OCI-M2 (cell line): Measurements from ENCODE around the gene SNRNP70.

ENCODE experiments used
- DNase-seq: peaks from one replicate; lab custom pipeline; 2025; ENCODE audit not compliant: unreplicated experiment; lab: John Stamatoyannopoulos, UW

SNRNP70 gene

DNA sequence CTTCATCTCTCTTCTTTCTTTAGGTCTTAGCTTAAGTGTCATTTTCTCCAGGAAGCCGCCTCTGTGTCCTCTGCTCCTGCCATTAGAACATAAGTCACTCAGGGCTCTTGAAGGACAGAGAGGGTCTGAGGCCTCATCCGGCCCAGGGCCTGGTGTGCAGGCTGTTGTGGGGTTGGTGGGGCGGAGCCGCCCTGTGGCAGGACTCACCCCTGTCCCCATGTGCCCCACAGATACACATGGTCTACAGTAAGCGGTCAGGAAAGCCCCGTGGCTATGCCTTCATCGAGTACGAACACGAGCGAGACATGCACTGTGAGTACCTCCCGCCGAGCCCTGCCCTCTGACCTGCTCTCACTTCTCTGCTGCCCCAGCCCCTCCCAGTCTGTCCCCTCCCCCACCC, 15.9 kb downstream of the SNRNP70 start:
- DNase-seq: no peak

DNA sequence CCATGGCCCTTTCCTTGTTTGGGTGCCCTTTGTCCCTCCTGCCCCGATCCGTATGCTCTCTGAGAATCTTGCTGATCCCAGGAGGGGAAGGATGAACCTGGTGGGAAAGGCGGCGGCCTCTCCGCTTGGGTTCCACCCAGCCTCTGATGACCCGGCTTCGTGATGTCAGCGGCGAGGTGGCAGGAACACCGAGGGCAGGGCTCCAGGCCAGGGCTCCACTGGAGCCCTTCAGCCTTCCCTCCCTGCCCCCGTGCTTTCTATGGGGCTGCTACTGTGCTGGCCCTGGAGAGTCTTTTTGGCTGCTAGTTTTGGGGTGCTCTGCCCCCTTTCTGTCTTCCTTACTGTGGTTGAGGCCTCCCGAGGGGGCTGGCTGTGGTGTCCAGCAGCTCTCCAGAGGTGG, 17.1 kb downstream of the SNRNP70 start:
- DNase-seq: no peak

DNA sequence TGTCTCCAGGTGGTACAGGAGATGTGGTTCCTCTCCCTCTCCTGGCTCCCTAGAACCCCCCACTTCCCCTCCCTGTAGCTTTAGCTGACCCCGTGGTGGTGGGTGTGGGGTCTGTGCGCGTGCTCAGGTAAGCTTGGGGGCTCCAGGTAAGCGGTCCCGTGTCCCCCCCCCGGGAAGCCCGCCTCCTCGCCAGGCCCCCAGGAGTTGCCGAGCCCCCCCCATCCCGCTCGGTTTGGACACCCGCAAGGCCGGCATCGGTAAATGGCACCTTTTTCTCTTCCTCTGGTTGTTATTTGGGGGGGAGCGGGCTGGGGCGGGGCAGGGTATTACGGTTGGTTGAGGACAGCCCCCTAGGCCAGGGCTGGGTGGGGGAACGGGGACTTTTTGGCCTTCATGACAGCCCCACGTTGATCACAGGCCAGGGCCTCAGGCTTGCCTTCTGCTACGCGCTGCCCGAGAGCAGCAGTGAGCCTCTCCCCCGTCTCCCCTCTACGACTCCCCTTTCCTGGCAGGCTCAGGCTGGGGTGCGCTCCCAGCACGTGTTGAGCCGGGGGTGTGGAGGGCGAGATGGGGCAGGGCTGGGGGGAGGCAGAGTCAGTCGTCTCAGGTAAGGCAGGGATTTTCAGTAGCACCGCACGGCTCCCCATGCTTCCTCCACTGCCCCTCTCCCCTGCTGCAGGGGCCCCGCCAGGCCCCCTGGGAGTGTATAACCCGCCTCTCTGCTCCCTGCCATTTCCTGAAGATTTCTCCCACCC, 18.3 kb downstream of the SNRNP70 start:
- DNase-seq: no peak

DNA sequence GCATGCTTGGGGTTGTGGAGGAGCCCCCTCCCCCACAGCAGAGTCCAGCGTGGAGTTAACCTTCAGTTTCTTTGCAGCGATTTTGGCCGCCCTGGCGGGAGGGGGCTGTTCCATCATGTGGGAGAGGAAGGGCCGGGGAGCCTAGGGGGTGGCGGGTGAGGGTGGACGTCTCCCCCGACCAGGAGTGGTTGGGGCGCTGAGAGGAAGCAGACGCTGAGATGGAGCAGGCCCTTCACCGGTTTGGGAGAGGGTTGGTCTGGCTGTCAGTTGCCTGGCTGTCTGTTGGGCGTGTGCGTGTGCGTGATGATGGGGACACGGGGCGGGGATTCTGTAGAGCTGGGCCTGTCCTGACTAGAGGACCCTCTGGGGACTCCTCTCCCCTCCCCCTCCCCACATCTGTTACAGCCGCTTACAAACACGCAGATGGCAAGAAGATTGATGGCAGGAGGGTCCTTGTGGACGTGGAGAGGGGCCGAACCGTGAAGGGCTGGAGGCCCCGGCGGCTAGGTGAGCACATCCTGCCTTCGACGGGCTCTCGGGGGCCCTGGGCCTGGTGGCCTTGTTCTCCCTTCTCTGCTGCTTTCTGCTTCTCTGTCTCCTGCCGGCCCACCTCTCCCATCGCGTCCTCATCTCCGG, 19.1 kb downstream of the SNRNP70 start:
- DNase-seq: no peak

DNA sequence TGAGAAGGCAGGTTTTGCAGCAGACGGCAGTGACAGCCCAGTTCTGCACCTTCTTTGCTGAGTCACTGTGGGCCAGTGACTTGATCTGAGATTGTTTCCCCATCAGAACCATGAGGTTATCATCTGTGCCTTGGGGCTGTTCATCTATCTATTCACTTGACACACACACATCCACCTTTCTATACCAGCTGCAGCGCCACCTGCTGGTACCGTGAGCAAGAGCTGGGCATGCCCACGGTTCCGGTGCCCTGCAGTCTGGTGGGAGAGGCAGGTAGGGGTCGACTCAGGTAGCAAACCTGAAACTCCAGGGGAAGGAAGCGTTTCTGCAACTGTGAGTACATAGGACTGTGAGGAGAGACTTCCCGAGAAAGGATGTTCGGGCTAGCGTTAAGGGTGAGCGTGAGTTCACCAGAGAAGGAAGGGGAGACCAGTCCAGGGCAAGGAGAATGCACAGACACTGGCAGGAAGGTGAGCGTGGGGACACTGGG, 21.4 kb downstream of the SNRNP70 start:
- no peak for DNase-seq

DNA sequence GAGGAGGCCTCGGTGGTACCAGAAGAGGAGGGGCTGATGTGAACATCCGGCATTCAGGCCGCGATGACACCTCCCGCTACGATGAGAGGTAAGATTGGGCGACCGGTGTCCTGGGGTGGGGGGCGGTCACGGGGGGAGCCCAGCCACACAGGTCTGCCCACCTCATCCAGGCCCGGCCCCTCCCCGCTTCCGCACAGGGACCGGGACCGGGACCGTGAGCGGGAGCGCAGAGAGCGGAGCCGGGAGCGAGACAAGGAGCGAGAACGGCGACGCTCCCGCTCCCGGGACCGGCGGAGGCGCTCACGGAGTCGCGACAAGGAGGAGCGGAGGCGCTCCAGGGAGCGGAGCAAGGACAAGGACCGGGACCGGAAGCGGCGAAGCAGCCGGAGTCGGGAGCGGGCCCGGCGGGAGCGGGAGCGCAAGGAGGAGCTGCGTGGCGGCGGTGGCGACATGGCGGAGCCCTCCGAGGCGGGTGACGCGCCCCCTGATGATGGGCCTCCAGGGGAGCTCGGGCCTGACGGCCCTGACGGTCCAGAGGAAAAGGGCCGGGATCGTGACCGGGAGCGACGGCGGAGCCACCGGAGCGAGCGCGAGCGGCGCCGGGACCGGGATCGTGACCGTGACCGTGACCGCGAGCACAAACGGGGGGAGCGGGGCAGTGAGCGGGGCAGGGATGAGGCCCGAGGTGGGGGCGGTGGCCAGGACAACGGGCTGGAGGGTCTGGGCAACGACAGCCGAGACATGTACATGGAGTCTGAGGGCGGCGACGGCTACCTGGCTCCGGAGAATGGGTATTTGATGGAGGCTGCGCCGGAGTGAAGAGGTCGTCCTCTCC, 22.6 kb downstream of the SNRNP70 start:
- no peak for DNase-seq

DNA sequence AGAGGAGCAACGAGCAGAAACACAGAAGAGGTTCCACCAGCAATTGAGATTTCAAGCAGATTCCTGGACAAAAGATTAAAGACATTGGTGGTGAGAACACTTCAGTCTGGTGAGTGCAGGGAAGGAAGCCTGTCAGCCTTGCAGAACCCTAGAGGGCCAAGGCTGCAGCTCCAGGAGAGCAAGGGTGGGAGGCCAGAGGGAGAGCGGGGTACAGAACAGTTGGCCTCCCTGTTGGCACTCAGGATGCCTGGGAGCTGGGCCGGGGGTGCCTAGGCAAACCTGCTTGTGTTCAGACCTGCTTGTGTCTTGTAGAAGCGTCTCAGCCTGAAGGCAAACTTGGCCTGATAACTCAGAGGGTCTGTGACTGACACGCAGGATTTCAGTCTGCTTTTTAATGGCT, 23.8 kb downstream of the SNRNP70 start:
- DNase-seq: no peak

DNA sequence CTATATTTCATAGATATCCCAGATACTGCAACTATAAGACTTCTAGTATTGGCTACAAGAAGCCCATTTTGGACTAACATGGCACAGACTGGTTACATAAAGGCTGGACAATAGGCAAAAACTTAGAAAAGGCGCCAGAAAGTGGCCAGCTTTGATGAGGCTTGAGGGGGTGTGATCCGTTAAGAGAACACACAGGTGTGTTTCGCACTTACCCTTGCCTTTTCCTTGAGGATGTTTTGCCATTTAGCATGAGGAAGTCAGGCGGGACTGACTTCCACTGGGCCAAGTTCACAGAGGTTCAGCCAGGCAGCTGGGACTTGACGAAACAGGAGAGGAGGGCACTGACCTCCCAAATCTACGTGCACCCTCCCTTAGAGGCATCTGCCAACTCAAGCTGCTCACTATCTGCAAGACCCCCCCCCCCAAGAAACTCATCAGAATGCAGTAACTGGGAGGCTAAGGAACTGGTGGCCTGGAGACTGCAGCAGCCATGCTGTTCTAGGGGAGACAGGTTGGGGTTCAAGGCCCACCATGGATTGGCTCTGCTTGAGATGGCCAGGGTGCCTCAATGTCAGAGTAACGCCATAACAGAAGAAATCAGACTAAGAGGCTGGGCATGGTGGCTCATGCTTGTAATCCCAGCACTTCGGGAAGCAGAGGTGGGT, 24.4 kb downstream of the SNRNP70 start:
- DNase-seq: no peak

DNA sequence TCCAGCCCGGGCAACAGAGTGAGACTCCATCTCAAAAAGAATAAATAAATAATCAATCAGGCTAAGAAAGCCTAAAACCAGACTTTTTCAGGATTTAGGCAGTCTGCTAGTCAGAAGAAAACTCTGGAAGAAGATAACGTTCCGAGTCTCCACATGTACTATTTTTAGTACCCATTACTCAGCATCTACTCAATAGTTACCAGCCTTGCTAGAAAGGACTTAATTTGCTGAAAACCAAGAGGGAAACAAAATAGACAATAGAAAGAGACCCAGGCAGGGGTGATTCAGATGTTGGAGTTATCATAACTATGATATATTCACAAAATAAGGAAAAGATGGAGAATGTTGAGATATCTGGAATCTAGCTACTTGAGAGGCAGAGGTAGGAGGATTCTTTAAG, 25.3 kb downstream of the SNRNP70 start:
- no peak for DNase-seq

DNA sequence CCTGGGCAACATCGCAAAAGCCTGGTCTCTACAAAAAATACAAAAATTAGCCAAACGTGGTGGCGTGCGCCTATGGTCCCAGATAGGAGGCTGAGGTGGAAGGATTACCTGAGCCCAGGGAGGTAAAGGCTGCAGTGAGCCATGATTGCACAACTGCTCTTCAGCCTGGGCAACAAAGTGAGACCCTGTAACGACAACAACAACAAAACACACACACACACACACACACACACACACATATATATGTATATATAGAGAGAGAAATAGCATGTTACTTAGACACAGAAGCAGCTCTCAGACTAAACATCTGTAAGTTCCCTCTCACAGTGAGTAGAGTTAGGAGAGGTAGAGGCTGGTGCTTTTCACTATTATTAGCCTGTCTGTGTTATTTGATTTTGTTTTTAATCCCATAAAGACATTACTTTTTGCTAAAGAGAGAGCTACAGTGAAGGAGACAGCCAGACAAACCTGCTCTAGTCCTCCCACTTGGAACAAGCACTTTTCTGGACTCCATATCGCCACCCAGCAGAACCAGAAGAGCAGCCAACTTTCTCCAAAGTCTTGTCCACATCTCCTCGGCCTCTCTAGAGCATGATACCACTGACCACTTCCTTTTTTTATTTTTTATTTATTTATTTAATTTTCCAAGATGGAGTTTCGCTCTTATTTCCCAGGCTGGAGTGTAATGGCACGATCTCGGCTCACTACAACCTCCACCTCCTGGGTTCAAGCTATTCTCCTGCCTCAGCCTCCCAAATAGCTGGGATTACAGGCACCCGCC, 26.2 kb downstream of the SNRNP70 start:
- DNase-seq: no peak

DNA sequence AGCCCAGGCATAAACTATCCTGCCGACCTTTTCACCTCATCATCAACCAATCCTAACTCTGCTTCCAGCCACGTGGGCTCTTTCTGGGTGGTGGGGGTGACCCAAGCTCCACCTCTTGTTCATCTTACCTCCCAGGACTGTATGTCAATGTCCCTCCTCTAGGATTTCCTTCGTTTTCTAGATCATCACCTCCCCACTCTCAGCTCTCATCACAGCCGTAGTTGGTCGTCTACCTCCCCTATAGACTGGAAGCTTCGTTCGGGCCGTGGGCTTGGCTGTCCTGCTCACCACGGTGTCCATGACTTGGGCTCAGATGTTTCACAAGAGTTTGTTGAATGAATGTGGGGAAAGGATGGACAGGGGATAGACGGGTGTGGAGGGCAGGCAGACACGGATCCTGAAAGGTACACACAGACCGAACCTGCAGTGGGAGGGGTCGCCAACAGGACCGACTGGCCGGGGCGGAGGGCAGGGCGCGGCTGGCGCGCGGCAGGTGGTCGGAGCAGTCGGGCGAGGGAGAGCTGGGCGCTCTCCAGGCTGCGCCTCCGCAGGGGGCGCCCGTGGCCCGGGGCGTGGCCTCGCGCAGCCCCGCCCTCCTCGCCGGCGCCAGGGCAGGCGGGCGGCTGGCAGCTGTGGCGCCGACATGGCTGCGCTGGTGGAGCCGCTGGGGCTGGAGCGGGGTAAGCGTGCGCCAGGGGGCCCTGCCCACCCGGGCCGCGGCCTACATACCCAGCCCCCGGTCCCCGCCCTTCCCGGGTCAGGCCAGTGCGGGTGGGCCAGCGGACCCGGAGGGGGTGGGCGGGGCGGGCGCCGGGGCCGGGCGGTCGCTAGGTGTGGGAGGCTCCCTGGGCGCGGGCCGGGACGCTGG, 28.7 kb downstream of the SNRNP70 start, which contains the start of gene LIN7B:
Gene LIN7B (plus strand): TSS at position 609 of the 868 bp plus-strand sequence. CDS start 35 bp downstream, at position 644.
- peak; percentile 81 for DNase-seq

DNA sequence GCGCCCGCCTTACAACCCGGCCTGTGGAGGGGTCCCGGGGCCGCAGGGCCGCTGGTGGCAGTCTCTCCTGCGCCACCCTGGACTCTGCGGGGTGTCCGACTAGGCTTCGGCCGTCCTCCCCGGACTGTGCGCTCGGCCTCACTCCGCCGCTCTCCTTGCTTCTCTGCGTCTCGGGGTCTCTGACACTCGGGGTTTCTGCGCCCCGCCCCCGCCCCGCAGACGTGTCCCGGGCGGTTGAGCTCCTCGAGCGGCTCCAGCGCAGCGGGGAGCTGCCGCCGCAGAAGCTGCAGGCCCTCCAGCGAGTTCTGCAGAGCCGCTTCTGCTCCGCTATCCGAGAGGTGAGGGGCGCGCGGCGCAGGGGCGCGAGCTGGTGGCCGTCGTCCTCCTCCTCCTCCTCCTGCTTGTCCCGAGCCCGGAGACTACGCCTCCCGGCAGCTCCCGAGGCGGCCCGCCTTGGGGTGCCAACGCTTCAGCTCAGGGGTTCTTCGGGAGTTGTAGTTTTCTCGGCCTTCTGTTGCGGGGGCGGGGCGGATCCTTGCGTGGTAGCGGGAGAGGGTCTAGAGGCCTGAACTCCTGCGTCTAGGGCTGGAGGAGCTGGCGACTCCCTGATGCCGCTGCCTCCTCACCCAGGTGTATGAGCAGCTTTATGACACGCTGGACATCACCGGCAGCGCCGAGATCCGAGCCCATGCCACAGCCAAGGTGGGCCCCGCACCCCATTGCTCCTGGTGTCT, 29.5 kb downstream of the SNRNP70 start:
- no peak for DNase-seq

DNA sequence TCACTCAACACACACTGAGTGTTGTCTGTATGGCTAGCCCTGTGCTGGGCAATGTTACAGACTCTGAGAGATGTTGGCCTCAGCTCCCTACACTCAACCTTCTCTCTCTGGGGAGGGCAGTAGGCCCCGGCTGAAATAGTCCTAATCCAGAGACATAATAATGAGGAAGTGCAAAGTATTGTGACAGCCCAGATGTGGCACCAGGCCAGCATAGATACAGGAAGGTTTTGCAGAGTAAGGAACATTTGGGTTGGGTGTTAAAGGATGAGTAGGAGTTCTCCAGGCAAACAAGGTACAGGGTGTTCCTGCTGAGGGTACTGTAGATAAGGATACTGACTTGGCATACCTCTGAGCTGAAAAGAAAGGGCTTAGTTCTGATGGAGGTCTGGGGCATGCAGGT, 31.3 kb downstream of the SNRNP70 start:
- DNase-seq: no peak

DNA sequence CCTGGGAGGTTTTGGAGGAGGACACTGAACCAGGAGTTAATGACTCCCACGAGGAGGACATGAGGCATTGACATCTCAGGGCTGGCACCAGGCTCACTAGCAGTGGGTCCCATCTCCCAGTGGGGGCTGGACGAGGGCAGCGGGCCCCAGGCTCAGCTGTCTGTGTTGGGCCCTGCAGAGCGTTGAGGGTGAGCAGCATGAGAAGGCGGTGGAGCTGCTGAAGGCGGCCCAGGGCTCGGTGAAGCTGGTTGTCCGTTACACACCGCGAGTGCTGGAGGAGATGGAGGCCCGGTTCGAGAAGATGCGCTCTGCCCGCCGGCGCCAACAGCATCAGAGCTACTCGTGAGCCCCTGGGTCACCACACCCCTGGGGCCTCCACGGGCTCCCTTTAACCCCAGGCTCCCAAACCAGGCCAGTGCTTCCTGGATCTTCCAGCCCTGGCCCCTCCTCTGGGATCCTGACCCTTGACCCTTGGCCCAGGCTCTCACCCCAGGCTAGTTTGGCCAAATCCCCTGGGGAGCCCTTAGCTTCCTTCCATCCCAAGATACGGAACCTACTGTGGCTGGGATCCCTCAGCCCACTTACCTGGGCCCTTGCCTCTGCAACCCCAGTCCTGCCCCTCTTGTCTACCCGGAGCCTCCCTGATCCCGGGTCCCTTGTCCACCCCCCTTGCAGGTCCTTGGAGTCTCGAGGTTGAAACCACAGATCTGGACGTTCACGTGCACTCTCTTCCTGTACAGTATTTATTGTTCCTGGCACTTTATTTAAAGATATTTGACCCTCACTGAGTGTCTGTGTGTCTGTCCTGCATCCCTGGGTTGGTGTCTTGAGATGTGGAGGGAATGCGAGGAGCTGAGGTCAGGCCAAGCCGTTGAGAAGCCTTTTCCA, 32.7 kb downstream of the SNRNP70 start:
- DNase-seq: no peak

DNA sequence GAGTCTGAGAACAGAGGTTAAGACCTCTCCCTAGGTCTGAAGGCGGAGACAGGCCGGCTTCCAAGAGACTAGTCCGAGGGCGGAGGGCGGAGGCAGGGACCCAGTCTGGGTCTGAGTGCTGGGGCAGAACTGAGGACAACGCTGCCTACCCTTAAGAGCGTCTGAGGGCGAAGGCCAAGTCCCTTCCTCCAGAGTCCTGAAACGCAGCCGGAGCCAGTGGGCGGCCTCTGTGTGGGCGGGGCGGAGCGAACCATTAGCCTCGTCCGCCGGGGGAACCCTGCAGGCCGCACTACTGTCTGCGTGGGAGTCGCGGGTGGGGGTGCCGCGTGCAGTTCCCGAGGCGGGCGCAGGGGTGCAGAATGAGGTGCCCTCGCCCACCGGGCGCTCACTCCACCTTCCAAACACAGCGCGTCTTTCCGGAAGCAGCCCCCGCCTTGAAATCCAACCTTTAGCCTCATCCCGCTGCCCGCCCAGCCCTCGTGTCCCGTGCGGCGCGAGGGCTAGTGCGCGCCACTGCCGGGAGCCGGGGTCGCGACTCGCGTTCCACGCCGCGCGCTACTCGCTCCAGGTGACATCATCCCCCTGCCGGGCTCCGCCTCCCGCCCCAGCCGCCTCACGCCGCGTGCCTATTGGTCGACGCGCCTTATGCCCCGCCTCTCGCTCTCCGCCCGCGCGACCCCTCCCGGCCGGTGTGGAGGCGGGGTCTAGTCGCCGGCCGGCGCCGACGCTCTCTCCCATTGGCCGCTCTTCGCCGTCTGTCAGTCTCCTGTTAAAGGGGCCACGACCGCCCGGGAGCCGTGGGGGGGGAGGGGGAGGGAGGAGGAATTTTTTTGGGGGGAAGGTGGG, 33.5 kb downstream of the SNRNP70 start, which contains the start of gene C19orf73:
Gene C19orf73 (minus strand): TSS at position 579 of the 846 bp plus-strand sequence. CDS start 121 bp downstream, at position 458.
- peak; percentile 91 for DNase-seq

DNA sequence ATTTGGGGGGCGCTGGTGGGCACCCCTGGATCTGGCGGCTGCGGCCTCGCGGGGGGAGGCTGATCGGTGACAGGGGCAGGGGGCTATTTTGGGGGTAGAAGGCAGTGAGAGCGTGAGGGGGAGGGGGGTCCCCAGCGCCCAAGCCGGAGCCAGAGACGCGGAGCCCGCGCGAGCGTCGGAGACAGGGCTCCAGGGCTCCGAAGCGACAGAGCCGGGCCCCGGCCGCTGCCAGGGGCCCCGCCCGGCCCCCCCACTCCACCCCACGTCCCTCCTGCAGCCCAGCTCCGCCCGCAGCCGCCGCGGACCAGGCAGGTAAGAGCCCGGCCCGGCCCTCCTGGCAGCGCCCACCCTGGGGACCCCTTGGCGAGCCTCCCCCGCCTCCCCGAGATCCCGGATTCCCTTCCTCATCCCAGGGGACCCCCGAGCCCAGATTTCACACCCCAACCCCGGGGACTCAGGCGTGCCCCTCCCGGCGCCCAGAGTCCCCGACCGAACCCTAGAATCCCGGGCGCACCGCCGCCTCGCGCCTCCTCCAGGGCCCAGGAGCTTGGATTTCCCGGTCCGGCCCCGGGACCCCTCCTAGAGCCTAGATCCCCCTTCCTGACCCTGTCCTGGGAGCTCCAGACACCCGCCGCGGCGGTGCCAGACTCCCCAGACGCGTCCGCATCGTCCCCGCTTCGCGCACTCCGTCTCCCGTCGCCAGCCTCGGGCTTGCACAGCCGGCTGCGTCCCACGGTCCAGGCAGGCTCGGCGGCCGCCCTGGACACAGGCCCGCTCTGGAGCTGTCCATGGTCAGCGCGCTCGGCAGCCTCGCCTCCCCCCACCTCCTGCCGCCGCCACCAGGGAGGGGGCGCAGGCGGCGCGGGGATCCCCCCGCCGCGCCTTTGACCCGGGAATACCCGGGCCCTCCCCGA, 34.4 kb downstream of the SNRNP70 start, which contains the start of gene PPFIA3:
Gene PPFIA3 (plus strand): TSS at position 134 of the 914 bp plus-strand sequence. CDS start 8,330 bp downstream, outside the sequence.
- DNase-seq: no peak
